Measurements from ENCODE around the gene KIAA0319L.

KIAA0319L gene

GRCh38 chr1:35518183-35518582, 39.0 kb downstream of the KIAA0319L start:
- H3K9me3 ChIP-seq (ENCODE audit: control insufficient read depth in 5 of 5, low read length in 5 of 5), result peaks cover 0 to 8% (median 6%) of the 10 kb centered on the region in 5 donors
- no peak overlapping the region for H3K4me3 ChIP-seq (ENCODE audit: low read depth in 1 of 5, low read length in 5 of 5)
- H3K27ac ChIP-seq (ENCODE audit: low read depth, low read length), result no peak overlapping the region
- H3K4me1 ChIP-seq (ENCODE audit: control insufficient read depth in 5 of 5, insufficient read depth in 5 of 5, low read length in 5 of 5), result no peaks in the 10 kb centered on the region
- H3K36me3 ChIP-seq (ENCODE audit: control insufficient read depth in 5 of 5, insufficient read depth in 5 of 5, low read length in 5 of 5), result no peaks in the 10 kb centered on the region
- H3K9ac ChIP-seq (ENCODE audit: low read length in 5 of 5), result no peak overlapping the region
- no peaks in the 10 kb centered on the region for H3K27me3 ChIP-seq (ENCODE audit: control insufficient read depth in 5 of 5, insufficient read depth in 4 of 5, low read length in 5 of 5)

GRCh38 chr1:35511305-35511704, 45.9 kb downstream of the KIAA0319L start:
- Histone ChIP-seq H3K4me1 (ENCODE audit: control insufficient read depth in 5 of 5, insufficient read depth in 5 of 5, low read length in 5 of 5) (peaks cover under 1 to 15% (median 11%) of the 10 kb centered on the region in 5 donors), H3K4me3 (ENCODE audit: low read depth in 1 of 5, low read length in 5 of 5) (no peak overlapping the region), H3K27me3 (ENCODE audit: control insufficient read depth in 5 of 5, insufficient read depth in 4 of 5, low read length in 5 of 5) (no peaks in the 10 kb centered on the region), H3K9ac (ENCODE audit: low read length in 5 of 5) (no peak overlapping the region), H3K9me3 (ENCODE audit: control insufficient read depth in 5 of 5, low read length in 5 of 5) (peaks cover 0 to 5% (median 0%) of the 10 kb centered on the region in 5 donors), H3K36me3 (ENCODE audit: control insufficient read depth in 5 of 5, insufficient read depth in 5 of 5, low read length in 5 of 5) (peaks cover 2 to 6% (median 4%) of the 10 kb centered on the region in 5 donors), H3K27ac (ENCODE audit: low read depth, low read length) (no peak overlapping the region)

GRCh38 chr1:35509558-35509957, 47.6 kb downstream of the KIAA0319L start:
- H3K4me3 ChIP-seq (ENCODE audit: low read depth in 1 of 5, low read length in 5 of 5), result no peak overlapping the region
- no peak overlapping the region for H3K27ac ChIP-seq (ENCODE audit: low read depth, low read length)
- peaks cover 4 to 22% (median 17%) of the 10 kb centered on the region in 5 donors for H3K4me1 ChIP-seq (ENCODE audit: control insufficient read depth in 5 of 5, insufficient read depth in 5 of 5, low read length in 5 of 5)
- peaks cover 4 to 14% (median 11%) of the 10 kb centered on the region in 5 donors for H3K36me3 ChIP-seq (ENCODE audit: control insufficient read depth in 5 of 5, insufficient read depth in 5 of 5, low read length in 5 of 5)
- no peak overlapping the region for H3K9ac ChIP-seq (ENCODE audit: low read length in 5 of 5)
- no peaks in the 10 kb centered on the region for H3K27me3 ChIP-seq (ENCODE audit: control insufficient read depth in 5 of 5, insufficient read depth in 4 of 5, low read length in 5 of 5)
- H3K9me3 ChIP-seq (ENCODE audit: control insufficient read depth in 5 of 5, low read length in 5 of 5), result no peaks in the 10 kb centered on the region

GRCh38 chr1:35507947-35508346, 49.3 kb downstream of the KIAA0319L start:
- Histone ChIP-seq H3K9me3 (ENCODE audit: control insufficient read depth in 5 of 5, low read length in 5 of 5) (no peaks in the 10 kb centered on the region), H3K4me1 (ENCODE audit: control insufficient read depth in 5 of 5, insufficient read depth in 5 of 5, low read length in 5 of 5) (peaks cover 4 to 22% (median 17%) of the 10 kb centered on the region in 5 donors), H3K9ac (ENCODE audit: low read length in 5 of 5) (no peak overlapping the region), H3K4me3 (ENCODE audit: low read depth in 1 of 5, low read length in 5 of 5) (no peak overlapping the region), H3K27me3 (ENCODE audit: control insufficient read depth in 5 of 5, insufficient read depth in 4 of 5, low read length in 5 of 5) (no peaks in the 10 kb centered on the region), H3K36me3 (ENCODE audit: control insufficient read depth in 5 of 5, insufficient read depth in 5 of 5, low read length in 5 of 5) (peaks cover 4 to 14% (median 11%) of the 10 kb centered on the region in 5 donors), H3K27ac (ENCODE audit: low read depth, low read length) (no peak overlapping the region)

- Histone ChIP-seq H3K36me3 (ENCODE audit: control insufficient read depth in 5 of 5, insufficient read depth in 5 of 5, low read length in 5 of 5) (peaks cover 4 to 14% (median 11%) of the 10 kb centered on the region in 5 donors), H3K4me1 (ENCODE audit: control insufficient read depth in 5 of 5, insufficient read depth in 5 of 5, low read length in 5 of 5) (peaks cover 4 to 22% (median 17%) of the 10 kb centered on the region in 5 donors), H3K27me3 (ENCODE audit: control insufficient read depth in 5 of 5, insufficient read depth in 4 of 5, low read length in 5 of 5) (no peaks in the 10 kb centered on the region), H3K9ac (ENCODE audit: low read length in 5 of 5) (no peak overlapping the region), H3K4me3 (ENCODE audit: low read depth in 1 of 5, low read length in 5 of 5) (no peak overlapping the region), H3K27ac (ENCODE audit: low read depth, low read length) (no peak overlapping the region), H3K9me3 (ENCODE audit: control insufficient read depth in 5 of 5, low read length in 5 of 5) (no peaks in the 10 kb centered on the region)
Observed at GRCh38 chr1:35506960-35507912, 50.0 kb downstream of the KIAA0319L start.

GRCh38 chr1:35505911-35506798, 51.0 kb downstream of the KIAA0319L start:
- Histone ChIP-seq H3K4me1 (ENCODE audit: control insufficient read depth in 5 of 5, insufficient read depth in 5 of 5, low read length in 5 of 5) (peaks cover 4 to 22% (median 17%) of the 10 kb centered on the region in 5 donors), H3K27me3 (ENCODE audit: control insufficient read depth in 5 of 5, insufficient read depth in 4 of 5, low read length in 5 of 5) (no peaks in the 10 kb centered on the region), H3K36me3 (ENCODE audit: control insufficient read depth in 5 of 5, insufficient read depth in 5 of 5, low read length in 5 of 5) (peaks cover 4 to 14% (median 11%) of the 10 kb centered on the region in 5 donors), H3K9ac (ENCODE audit: low read length in 5 of 5) (no peak overlapping the region), H3K4me3 (ENCODE audit: low read depth in 1 of 5, low read length in 5 of 5) (no peak overlapping the region), H3K27ac (ENCODE audit: low read depth, low read length) (no peak overlapping the region), H3K9me3 (ENCODE audit: control insufficient read depth in 5 of 5, low read length in 5 of 5) (no peaks in the 10 kb centered on the region)

- no peak overlapping the region for H3K4me3 ChIP-seq (ENCODE audit: low read depth in 1 of 5, low read length in 5 of 5)
- peaks cover 0 to 17% (median 14%) of the 10 kb centered on the region in 5 donors for H3K4me1 ChIP-seq (ENCODE audit: control insufficient read depth in 5 of 5, insufficient read depth in 5 of 5, low read length in 5 of 5)
- H3K9me3 ChIP-seq (ENCODE audit: control insufficient read depth in 5 of 5, low read length in 5 of 5), result no peaks in the 10 kb centered on the region
- H3K9ac ChIP-seq (ENCODE audit: low read length in 5 of 5), result no peak overlapping the region
- no peaks in the 10 kb centered on the region for H3K27me3 ChIP-seq (ENCODE audit: control insufficient read depth in 5 of 5, insufficient read depth in 4 of 5, low read length in 5 of 5)
- peaks cover 4 to 14% (median 11%) of the 10 kb centered on the region in 5 donors for H3K36me3 ChIP-seq (ENCODE audit: control insufficient read depth in 5 of 5, insufficient read depth in 5 of 5, low read length in 5 of 5)
- H3K27ac ChIP-seq (ENCODE audit: low read depth, low read length), result no peak overlapping the region
Observed at GRCh38 chr1:35502242-35502641, 55.0 kb downstream of the KIAA0319L start.

- Histone ChIP-seq H3K4me3 (ENCODE audit: low read depth in 1 of 5, low read length in 5 of 5) (no peak overlapping the region), H3K4me1 (ENCODE audit: control insufficient read depth in 5 of 5, insufficient read depth in 5 of 5, low read length in 5 of 5) (no peaks in the 10 kb centered on the region), H3K9me3 (ENCODE audit: control insufficient read depth in 5 of 5, low read length in 5 of 5) (no peaks in the 10 kb centered on the region), H3K36me3 (ENCODE audit: control insufficient read depth in 5 of 5, insufficient read depth in 5 of 5, low read length in 5 of 5) (peaks cover 0 to 4% (median 0%) of the 10 kb centered on the region in 5 donors), H3K9ac (ENCODE audit: low read length in 5 of 5) (no peak overlapping the region), H3K27me3 (ENCODE audit: control insufficient read depth in 5 of 5, insufficient read depth in 4 of 5, low read length in 5 of 5) (no peaks in the 10 kb centered on the region), H3K27ac (ENCODE audit: low read depth, low read length) (no peak overlapping the region)
Observed at GRCh38 chr1:35500439-35500838, 56.8 kb downstream of the KIAA0319L start.

GRCh38 chr1:35499652-35500176, 57.5 kb downstream of the KIAA0319L start:
- Histone ChIP-seq H3K9me3 (ENCODE audit: control insufficient read depth in 5 of 5, low read length in 5 of 5) (no peaks in the 10 kb centered on the region), H3K4me1 (ENCODE audit: control insufficient read depth in 5 of 5, insufficient read depth in 5 of 5, low read length in 5 of 5) (no peaks in the 10 kb centered on the region), H3K27ac (ENCODE audit: low read depth, low read length) (no peak overlapping the region), H3K27me3 (ENCODE audit: control insufficient read depth in 5 of 5, insufficient read depth in 4 of 5, low read length in 5 of 5) (no peaks in the 10 kb centered on the region), H3K36me3 (ENCODE audit: control insufficient read depth in 5 of 5, insufficient read depth in 5 of 5, low read length in 5 of 5) (no peaks in the 10 kb centered on the region), H3K4me3 (ENCODE audit: low read depth in 1 of 5, low read length in 5 of 5) (no peak overlapping the region), H3K9ac (ENCODE audit: low read length in 5 of 5) (no peak overlapping the region)
